Neural crest cell (in vitro differentiated cells): ENCODE measurements around the gene CERS1. TPM values are rescaled to one million over a fixed set of nuclear protein-coding genes. Genes with fewer than 3 reads are reported as not detected.
A peak's percentile ranks its signal among the peaks of the same experiment; 100 is the strongest.
"Not testable (repeated sequence)": the region's sequence is repeated elsewhere in the genome, so short reads cannot be mapped to it uniquely, and the experiment has no call there.

Experiments
- DNase-seq: peaks from one replicate; pipeline ENCODE4 v3.0.0; 2021; ENCODE audit warnings: low read depth, mixed read lengths, low spot score
- H3K27ac Mint-ChIP-seq: one replicate; pipeline ENCODE4 v1.8.0; 2021; ENCODE audit warnings: mild to moderate bottlenecking, mixed read lengths; ENCODE audit not compliant: unreplicated experiment
- H3K27me3 Mint-ChIP-seq: 2 replicates; pipeline ENCODE4 v1.8.0; 2021; ENCODE audit warnings: low read depth, mild to moderate bottlenecking, mixed read lengths
- H3K36me3 Mint-ChIP-seq: 2 replicates; pipeline ENCODE4 v1.8.0; 2021; ENCODE audit warnings: low read depth, mild to moderate bottlenecking, mixed read lengths
- H3K4me1 Mint-ChIP-seq: 2 replicates; pipeline ENCODE4 v1.8.0; 2021; ENCODE audit warnings: mixed read lengths
- H3K4me3 Mint-ChIP-seq: one replicate; pipeline ENCODE4 v1.8.0; 2021; ENCODE audit warnings: mild to moderate bottlenecking, mixed read lengths
- H3K9me3 Mint-ChIP-seq: 2 replicates; pipeline ENCODE4 v1.8.0; 2021; ENCODE audit warnings: mixed read lengths
- CTCF ChIP-seq: fragments of 200-600 bp; sonication (generic); conservative IDR thresholded peaks from 2 replicates; pipeline ENCODE4 v1.5.0; 2021; ENCODE audit warnings: antibody characterized with exemption, mild to moderate bottlenecking
- total RNA-seq: library from RNA; stranded (reverse); gene quantifications from 2 replicates; pipeline ENCODE4 v1.2.1, GENCODE V29; 2021

Gene CERS1
- total RNA-seq, 1 donor from 2014 or later = 27.7 TPM

GRCh38 chr19:18921593-18921992 lies 25.6 kb upstream of the CERS1 start:
- Mint-ChIP-seq H3K9me3 (no peaks in the 10 kb centered on the region), H3K36me3 (peaks cover 2% of the 10 kb centered on the region), H3K27me3 (peaks cover 3% of the 10 kb centered on the region), H3K4me1 (peaks cover 25% of the 10 kb centered on the region), H3K4me3 (peak overlapping the region; percentile 82), H3K27ac (no peak overlapping the region)
- DNase-seq = no peak
- no peak for TF ChIP-seq CTCF

DNA sequence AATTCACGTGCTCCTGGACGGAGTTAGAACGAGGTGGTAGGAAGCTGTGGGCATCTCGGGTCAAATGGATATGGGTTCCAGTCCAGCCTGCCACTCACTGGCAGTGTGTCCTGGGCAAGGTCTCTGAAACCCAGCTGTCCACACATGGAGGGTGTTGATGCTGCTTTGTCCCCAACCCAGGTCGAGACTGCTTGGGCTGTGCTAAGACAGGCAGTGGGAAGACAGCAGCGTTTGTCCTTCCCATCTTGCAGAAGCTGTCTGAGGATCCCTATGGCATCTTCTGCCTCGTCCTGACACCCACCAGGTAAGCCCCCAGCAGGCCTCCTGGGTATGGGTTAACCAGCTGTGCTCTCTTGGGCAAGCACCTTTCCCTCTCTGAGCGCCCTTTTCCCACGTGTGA lies 24.4 kb upstream of the CERS1 start:
- Mint-ChIP-seq H3K36me3 (no peaks in the 10 kb centered on the region), H3K4me1 (peaks cover 25% of the 10 kb centered on the region), H3K9me3 (no peaks in the 10 kb centered on the region), H3K27ac (peak overlapping the region; percentile 92), H3K27me3 (peaks cover 3% of the 10 kb centered on the region), H3K4me3 (peak overlapping the region; percentile 88)
- no peak for DNase-seq
- no peak for TF ChIP-seq CTCF

DNA sequence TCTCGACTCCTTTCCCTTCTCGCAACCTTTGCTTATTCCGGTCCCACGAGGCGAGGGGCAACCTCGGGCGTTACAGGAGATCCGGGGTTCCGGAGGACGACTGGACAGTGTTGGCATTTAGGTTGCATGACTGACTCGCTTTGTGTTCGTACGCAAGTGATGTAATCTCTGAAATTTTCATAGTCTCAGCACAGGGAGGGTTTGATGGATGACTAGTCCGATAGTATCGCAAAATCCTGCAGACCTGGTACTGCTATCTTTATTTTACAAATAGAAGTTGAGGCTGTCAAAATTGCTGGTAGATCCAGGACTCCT lies 23.9 kb upstream of the CERS1 start:
- Mint-ChIP-seq H3K36me3 (no peaks in the 10 kb centered on the region), H3K27ac (peak overlapping the region; percentile 92), H3K9me3 (no peaks in the 10 kb centered on the region), H3K27me3 (peaks cover 3% of the 10 kb centered on the region), H3K4me1 (peaks cover 25% of the 10 kb centered on the region), H3K4me3 (peak overlapping the region; percentile 88)
- no peak for DNase-seq
- TF ChIP-seq CTCF = no peak

- Mint-ChIP-seq H3K4me1 (peaks cover 25% of the 10 kb centered on the region), H3K4me3 (peak within 1 kb of the TSS; percentile 88), H3K9me3 (no peaks in the 10 kb centered on the region), H3K27me3 (peaks cover 3% of the 10 kb centered on the region), H3K27ac (peak within 1 kb of the TSS; percentile 92), H3K36me3 (no peaks in the 10 kb centered on the region)
- no peak for TF ChIP-seq CTCF
- peak; percentile 93 for DNase-seq
Observed at GRCh38 chr19:18919086-18919899, 23.3 kb upstream of the CERS1 start, which contains the start of the genes COPE and DDX49. COPE (minus strand) TSS chr19:18919387; CDS start chr19:18919348, 39 bp downstream. DDX49 (plus strand) TSS chr19:18919715; CDS start chr19:18919742, 27 bp downstream.

- DNase-seq, H3K27me3 Mint-ChIP-seq, H3K9me3 Mint-ChIP-seq, H3K36me3 Mint-ChIP-seq: not testable (repeated sequence)
- H3K27ac Mint-ChIP-seq = peak overlapping the region; percentile 81
- peak overlapping the region; percentile 88 for H3K4me3 Mint-ChIP-seq
- peaks cover 25% of the 10 kb centered on the region for H3K4me1 Mint-ChIP-seq
Observed at GRCh38 chr19:18917593-18917992, 21.6 kb upstream of the CERS1 start.

- peak; percentile 35 for DNase-seq
Observed at GRCh38 chr19:18915639-18916038, 19.7 kb upstream of the CERS1 start.

More at GRCh38 chr19:18915639-18916038, 19.7 kb upstream of the CERS1 start:
- Mint-ChIP-seq H3K27me3 (peaks cover 3% of the 10 kb centered on the region), H3K27ac (no peak overlapping the region), H3K4me3 (peak overlapping the region; percentile 87), H3K9me3 (no peaks in the 10 kb centered on the region), H3K4me1 (peaks cover 25% of the 10 kb centered on the region), H3K36me3 (peaks cover 6% of the 10 kb centered on the region)
- peak; percentile 52 for TF ChIP-seq CTCF
